Frontal cortex (tissue), 4 donors: ENCODE data around the gene POLR3G. TPM values are rescaled to one million over a fixed set of nuclear protein-coding genes. Genes with fewer than 3 reads are reported as not detected.

Experiments used
- DNase-seq, 2 donors: peaks; one replicate each; pipeline ENCODE4 v3.0.0; 2012; ENCODE audit warnings: low spot score in 2 of 2
- FAIRE-seq: peaks from 2 replicates; lab custom pipeline; 2012; peaks lifted over from hg19 to GRCh38; lab: Jason Lieb, UNC
- total RNA-seq: library from RNA; depleted of rRNA; stranded (reverse); fragments of >200 nt; gene quantifications from one replicate; pipeline ENCODE4 v1.2.3, GENCODE V29; 2014
- donor health status: control.
- donor health status: control.
- donor health status: control.

Gene POLR3G
- total RNA-seq, 1 donor from 2014 or later: 3.3 TPM

- FAIRE-seq: no peak
- no peak for DNase-seq
Measured at GRCh38 chr5:90495146-90495545, 20.5 kb downstream of the POLR3G start.

DNA sequence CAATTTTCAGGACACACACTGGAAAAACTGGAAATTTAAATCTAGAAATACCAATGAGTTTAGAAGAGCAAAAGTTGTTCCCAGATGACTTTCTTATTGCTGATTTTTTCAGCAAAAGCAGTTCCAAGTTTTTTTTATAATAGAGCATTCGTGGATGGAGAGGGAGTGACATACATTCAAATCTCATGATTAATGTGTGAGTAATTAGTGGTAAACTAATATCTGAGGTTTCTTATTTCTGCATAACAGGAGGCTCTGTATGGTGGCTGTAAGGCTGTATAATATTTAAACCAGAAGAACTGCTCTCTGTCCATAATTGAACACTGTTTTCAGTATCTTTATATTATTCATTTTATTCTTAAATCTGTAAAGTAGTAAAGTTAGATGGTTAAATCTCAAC, 28.9 kb downstream of the POLR3G start:
- no peak for FAIRE-seq
- no peak for DNase-seq

DNA sequence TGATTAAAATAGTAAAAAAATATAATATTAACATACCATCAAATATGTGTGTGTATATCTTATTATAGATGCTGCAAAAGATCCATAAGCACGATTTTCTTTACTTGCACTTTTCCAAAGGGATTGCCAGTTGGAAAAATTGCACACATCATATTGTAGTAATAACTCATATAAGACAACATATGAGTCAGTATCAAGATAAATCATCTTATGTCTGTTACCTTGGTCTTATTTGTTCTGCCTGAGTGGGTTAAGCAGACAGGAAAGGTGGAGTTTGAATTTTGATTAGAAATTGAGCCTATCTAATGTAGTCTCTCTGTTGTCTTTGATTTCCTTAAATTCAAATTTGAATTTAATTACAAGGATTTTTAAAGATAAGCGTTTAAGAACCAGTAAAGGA, 30.1 kb downstream of the POLR3G start:
- FAIRE-seq (no peak), DNase-seq (no peak)

GRCh38 chr5:90506221-90506620, 31.6 kb downstream of the POLR3G start:
- no peak for DNase-seq
- FAIRE-seq: no peak

DNA sequence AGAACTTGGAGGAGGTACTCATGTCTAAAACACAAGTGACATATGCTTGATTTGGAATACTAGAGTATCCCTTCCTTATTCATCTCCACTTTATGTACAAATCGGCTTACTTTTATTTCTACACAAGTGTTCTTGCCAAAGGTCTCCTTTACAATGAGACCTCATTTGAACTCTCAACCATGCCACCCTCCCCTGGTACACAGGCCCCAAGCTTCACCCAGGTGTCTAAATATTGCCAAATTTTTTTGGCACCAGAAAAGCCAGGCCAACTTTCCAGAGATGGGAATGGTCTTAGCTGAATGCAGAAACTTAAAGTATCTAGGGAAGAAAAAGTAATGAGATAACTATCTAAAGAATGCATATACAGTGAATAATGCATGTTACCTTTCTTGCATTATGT, 35.8 kb downstream of the POLR3G start:
- DNase-seq: no peak
- FAIRE-seq: no peak

- no peak for FAIRE-seq
- no peak for DNase-seq
Measured at GRCh38 chr5:90514520-90514919, 39.9 kb downstream of the POLR3G start.

GRCh38 chr5:90518661-90519060, 44.0 kb downstream of the POLR3G start:
- FAIRE-seq (no peak), DNase-seq (no peak)

- DNase-seq (no peak), FAIRE-seq (no peak)
Measured at GRCh38 chr5:90519081-90519480, 44.4 kb downstream of the POLR3G start.

GRCh38 chr5:90528601-90529193, 54.0 kb downstream of the POLR3G start:
- no peak for FAIRE-seq

DNA sequence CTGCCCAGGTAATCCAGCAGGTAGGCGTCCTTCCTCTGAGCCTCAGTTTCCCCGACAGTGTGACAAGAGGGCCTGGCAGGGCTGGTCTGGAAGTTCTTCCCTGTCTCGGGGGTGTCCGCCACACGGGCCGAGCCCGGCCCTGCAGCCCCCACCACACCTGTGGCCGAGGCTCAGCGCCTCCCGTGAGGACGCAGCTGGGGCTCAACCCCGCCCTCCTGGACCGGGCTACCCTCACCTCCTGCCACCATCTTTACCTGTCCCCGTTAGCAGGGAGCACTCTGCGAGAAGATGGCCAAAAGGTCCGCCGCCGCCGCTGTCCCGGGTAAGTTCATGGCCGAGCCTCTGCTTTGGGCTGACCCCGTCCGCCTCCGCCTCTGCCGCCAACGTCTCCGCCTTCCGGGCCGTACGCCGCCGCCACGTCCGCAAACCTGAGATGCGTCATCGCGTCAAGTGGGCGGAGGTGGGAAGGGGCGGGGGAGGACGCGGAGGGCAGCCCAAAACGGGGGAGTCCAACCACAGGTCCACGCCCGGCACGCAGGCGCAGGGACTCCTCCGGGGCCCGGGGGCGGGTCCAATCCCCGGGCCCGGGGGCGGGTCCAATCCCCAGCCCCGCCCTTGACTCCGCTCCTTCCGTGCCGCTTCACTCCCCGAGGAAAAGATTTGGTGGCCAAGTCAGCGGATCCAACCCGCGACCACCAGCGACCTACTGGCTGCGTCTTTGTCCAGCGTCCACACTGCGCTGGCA, 54.7 kb downstream of the POLR3G start, which contains the start of gene LYSMD3:
LYSMD3 (minus strand) TSS at position 391 of the 745 bp plus-strand sequence. CDS start 4,295 bp downstream, outside the sequence.
- FAIRE-seq: no peak

More at GRCh38 chr5:90528601-90529193, 54.0 kb downstream of the POLR3G start:
- DNase-seq: peak; percentile 24

GRCh38 chr5:90529939-90530677, 55.4 kb downstream of the POLR3G start:
- peak; percentile 59 to 60 for DNase-seq
- no peak for FAIRE-seq

More for the DNA sequence above, 54.7 kb downstream of the POLR3G start, which contains the start of gene LYSMD3:
- peak; percentile 88 to 92 for DNase-seq

- no peak for FAIRE-seq
- DNase-seq: no peak
Measured at GRCh38 chr5:90530736-90531487, 56.2 kb downstream of the POLR3G start.

GRCh38 chr5:90533794-90534193, 59.1 kb downstream of the POLR3G start:
- FAIRE-seq (no peak), DNase-seq (no peak)

GRCh38 chr5:90534922-90535321, 60.3 kb downstream of the POLR3G start:
- DNase-seq (no peak), FAIRE-seq (no peak)

DNA sequence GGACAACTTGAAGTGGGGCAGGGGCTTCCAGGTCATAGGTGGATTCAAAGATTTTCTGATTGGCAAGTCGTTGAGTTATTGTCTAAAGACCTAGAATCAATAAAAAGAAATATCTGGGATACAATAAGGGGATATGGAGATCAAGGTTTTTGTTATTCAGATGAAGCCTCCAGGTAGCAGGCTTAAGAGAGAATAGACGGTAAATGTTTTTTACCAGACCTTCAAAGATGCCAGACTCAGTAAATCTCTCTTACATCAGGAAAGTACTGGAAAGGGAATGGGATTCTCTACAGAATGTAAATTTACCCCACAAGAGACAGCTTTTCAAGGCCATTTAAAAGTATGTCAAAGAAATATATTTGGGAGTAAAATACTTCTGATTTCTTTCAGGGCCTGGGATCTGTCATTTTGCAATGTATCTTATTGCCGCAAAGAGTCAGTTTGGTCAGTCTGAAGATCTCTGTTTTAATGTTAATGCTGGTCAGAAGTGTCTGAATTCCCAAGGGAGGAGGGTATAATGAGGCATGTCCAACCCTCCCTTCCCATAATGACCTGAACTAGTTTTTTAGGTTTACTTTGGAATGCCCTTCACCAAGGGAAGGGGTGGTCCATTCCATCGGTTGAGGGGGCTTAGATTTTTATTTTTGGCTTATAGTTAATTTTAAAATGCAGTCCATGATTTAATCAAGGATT, 68.3 kb downstream of the POLR3G start:
- FAIRE-seq (no peak), DNase-seq (no peak)

DNA sequence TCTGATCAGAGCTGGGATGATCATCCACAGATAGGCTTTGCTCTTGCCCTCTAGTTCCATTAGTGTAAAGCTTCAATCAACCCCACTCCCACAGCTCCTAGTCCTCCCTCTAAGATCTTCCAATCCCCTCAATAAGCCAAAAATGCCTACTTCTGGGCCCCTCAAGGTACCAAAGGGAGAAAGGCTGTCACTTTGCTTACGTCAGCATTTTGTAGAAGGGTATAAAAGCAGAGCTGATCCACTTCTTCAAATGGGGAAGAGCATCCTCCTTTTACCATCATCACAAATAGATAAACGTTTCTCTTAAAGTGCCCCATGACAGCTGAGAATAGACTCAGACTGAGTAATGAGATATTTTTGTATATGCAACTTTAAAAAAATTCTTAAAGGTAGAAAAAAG, 70.8 kb downstream of the POLR3G start:
- DNase-seq (no peak), FAIRE-seq (no peak)

DNA sequence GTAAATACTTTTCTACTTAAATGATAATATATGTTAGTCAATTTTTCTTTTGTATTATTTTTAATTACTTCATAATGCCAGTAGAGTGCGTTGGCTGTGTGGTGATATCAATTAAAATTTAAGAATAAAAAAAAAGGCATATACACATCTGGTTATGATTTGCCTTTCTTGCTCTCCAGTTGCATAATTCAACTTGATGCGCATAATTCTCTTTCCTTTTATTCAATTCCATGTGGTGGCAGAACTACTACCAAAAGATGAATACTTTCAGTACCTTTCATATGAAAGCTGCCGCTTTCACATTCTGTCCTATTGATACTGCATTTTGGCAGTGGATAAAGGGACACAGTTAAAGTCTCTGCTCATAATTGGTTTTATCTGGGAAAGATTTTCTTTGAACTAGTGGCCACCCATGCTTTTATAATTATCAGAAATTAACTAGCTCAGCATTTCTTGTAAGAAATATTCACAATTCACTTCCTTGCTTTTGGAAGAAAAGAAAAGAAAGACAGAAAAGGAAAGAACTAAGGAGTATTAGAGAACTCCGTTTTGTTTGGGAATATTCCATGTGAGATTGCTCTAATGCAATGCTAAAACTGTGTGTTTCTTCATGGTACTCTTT, 71.7 kb downstream of the POLR3G start:
- DNase-seq: no peak
- FAIRE-seq: no peak

DNA sequence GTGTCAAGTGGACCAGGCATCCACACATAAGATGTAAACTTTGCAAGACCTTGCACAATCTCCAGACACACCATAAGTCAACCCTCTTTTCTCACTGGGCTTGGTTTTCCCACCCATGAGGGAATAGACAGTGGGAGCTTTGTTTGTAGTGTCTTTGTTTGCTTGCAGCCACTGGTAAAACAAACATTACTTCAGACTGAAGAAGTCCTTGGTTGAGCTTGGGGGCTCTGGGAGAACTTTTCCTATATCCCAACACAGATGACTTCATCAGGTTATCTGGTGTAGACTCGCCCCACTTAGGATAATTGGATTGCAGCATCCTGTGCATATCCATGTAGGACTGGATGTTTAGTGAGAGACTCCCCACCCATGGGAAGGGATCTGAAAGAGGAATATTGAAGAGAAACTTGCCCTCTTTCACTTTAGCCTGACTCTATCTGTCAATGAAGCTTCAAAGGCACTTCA, 72.4 kb downstream of the POLR3G start:
- no peak for FAIRE-seq

GRCh38 chr5:90548069-90548593, 73.5 kb downstream of the POLR3G start:
- FAIRE-seq: no peak
- no peak for DNase-seq

More for the DNA sequence above, 72.4 kb downstream of the POLR3G start:
- no peak for DNase-seq
